ENCODE measurements around the gene MAPK8IP2. TPM values are rescaled to one million over a fixed set of nuclear protein-coding genes. Genes with fewer than 3 reads are reported as not detected.

MAPK8IP2 gene
- total and polyA plus RNA-seq, 2 of the 13 experiments (the other 11 are each of a cell fraction or from before 2014, with no cell fraction given): 1.3 to 2.6 TPM

DNA sequence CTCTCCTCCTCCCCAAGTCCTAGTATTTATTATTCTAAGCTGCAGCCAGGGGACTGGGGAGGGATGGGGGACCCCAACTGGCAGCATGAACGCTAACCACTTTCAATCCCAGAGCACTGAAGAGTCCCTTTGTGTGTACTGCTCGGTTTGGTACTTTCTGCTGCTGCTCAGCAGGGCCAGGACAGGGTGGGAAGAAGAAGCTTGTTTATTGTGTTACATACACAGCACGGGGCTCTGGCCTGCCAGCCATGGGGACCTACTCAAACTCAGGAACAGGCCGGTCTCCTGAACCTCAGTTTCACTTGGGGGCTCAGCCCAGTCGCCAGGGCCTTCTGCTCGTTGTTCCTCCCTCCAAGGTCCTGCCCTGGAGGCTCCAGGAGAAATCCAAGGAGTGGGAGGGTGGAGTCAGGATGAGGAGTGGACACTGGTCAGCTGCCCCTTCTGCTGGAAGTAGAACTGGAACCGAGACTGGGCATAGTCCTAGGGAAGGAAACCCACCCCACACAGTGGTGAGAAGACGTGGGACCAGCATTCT lies 21.8 kb upstream of the MAPK8IP2 start:
- H3K9me3 ChIP-seq (ENCODE audit: low read length): no peaks in the 10 kb centered on the region
- 96% methylated on average over 7 of the region's 8 CpGs for WGBS (ENCODE audit: low lambda C conversion rate)
- ATAC-seq (no peak), FAIRE-seq (no peak), DNase-seq (ENCODE audit: low spot score) (no peak)
- in situ Hi-C loops (cut with HindIII; ENCODE audit: extremely low pct_ligation_motif_present, low pct_unique_long_range_greater_than_20kb) (loop anchor here (5.0 kb wide), 1 partner anchor 33 kb away; no protein-coding TSS in a partner anchor), intact Hi-C loops (cut with micrococcal nuclease; ENCODE audit: unreplicated experiment) (no loop called here)
- BruUV-seq (replicated peaks): no TSS peak
- H3K36me3 ChIP-seq (replicated peaks in 1 of 2; ENCODE audit: control insufficient read depth in 1 of 2, insufficient read depth in 2 of 2, low read length in 2 of 2): peaks cover 0 to 3% of the 10 kb centered on the region in 2 experiments; a peak in 2 of 5 replicates
- no peak overlapping the region for H3K4me3 ChIP-seq (replicated peaks in 1 of 3; ENCODE audit: insufficient read depth in 1 of 3, low read depth in 2 of 3, low read length in 3 of 3)
- no peaks in the 10 kb centered on the region for H3K79me2 ChIP-seq (ENCODE audit: insufficient read depth, low read length)
- no peak overlapping the region for H3K4me2 ChIP-seq (ENCODE audit: low read depth, low read length)
- no peak overlapping the region for H2AFZ ChIP-seq (ENCODE audit: low read length)
- CTCF ChIA-PET (ENCODE audit: low intra/inter-chr PET ratio, low total read pairs): no interaction called here
- no peaks in the 10 kb centered on the region for H4K20me1 ChIP-seq (ENCODE audit: insufficient read depth, low read length)
- H3K27me3 ChIP-seq (ENCODE audit: control insufficient read depth in 1 of 2, insufficient read depth in 2 of 2, low read length in 2 of 2): no peaks in the 10 kb centered on the region
- TF ChIP-seq RARA (CRISPR knock-in tag; IDR thresholded peaks at IDR 0.05): no peak
- TF ChIP-seq ZNF30 (CRISPR knock-in tag; IDR thresholded peaks at IDR 0.05): no peak
- no peak for TF ChIP-seq ZNF773 (CRISPR knock-in tag; IDR thresholded peaks at IDR 0.05; ENCODE audit: borderline replicate concordance)
- TF ChIP-seq HDAC6 (IDR thresholded peaks at IDR 0.05; ENCODE audit: low read depth, low read length): no peak
- TF ChIP-seq ONECUT2 (CRISPR knock-in tag; IDR thresholded peaks at IDR 0.05): no peak
- TF ChIP-seq ZNF547 (CRISPR knock-in tag; IDR thresholded peaks at IDR 0.05): no peak
- TF ChIP-seq FOXA1 (IDR thresholded peaks at IDR 0.05): no peak
- TF ChIP-seq FOXA1 (CRISPR knock-in tag; IDR thresholded peaks at IDR 0.05): no peak
- no peak for TF ChIP-seq GPN1 (CRISPR knock-in tag; IDR thresholded peaks at IDR 0.05; ENCODE audit: borderline replicate concordance)
- TF ChIP-seq ZNF580 (CRISPR knock-in tag; IDR thresholded peaks at IDR 0.05; ENCODE audit: borderline replicate concordance, low read depth): no peak
- no peak for TF ChIP-seq SIN3B (IDR thresholded peaks at IDR 0.05; ENCODE audit: low read length)
- TF ChIP-seq ZMYM4 (CRISPR knock-in tag; IDR thresholded peaks at IDR 0.05): no peak
- TF ChIP-seq ZBTB10 (CRISPR knock-in tag; IDR thresholded peaks at IDR 0.05; ENCODE audit: borderline replicate concordance): no peak
- no peak for TF ChIP-seq DNMT3B (CRISPR knock-in tag; conservative IDR thresholded peaks at IDR 0.05)
- TF ChIP-seq FIP1L1 (IDR thresholded peaks at IDR 0.05; ENCODE audit: borderline replicate concordance, insufficient read depth, low read depth, low read length): no peak
- no peak for TF ChIP-seq ZNF235 (CRISPR knock-in tag; IDR thresholded peaks at IDR 0.05; ENCODE audit: borderline replicate concordance)
- TF ChIP-seq NBN (conservative IDR thresholded peaks at IDR 0.05): no peak
- TF ChIP-seq ZNF879 (CRISPR knock-in tag; IDR thresholded peaks at IDR 0.05): no peak
- no peak for TF ChIP-seq EHMT2 (IDR thresholded peaks at IDR 0.05; ENCODE audit: borderline replicate concordance, low read depth, low read length)
- no peak for TF ChIP-seq HNRNPH1 (optimal IDR thresholded peaks at IDR 0.05; ENCODE audit: low read depth, low read length)
- no peak for TF ChIP-seq NFE2L2 (IDR thresholded peaks at IDR 0.05; ENCODE audit: low read length)
- peaks cover 17% of the 10 kb centered on the region for H3K4me1 ChIP-seq (ENCODE audit: insufficient read depth, low read length)
- POLR2A ChIA-PET: interaction anchor here (0.7 to 3.1 kb wide), 3 partner anchors 10 to 16 kb away, joined by 3 to 9 read pairs (median 7); partner anchors contain the start of gene SYCE3
- peak overlapping the region; percentile 13 for H3K27ac ChIP-seq (ENCODE audit: extremely low read length, insufficient read depth, low read length)
- no peak overlapping the region for H3K9ac ChIP-seq (ENCODE audit: insufficient read depth, low read depth, low read length)
